Neural crest cell (in vitro differentiated cells): ENCODE results near the gene ABCA1. TPM values are rescaled to one million over a fixed set of nuclear protein-coding genes. Genes with fewer than 3 reads are reported as not detected.

ENCODE experiments used
- DNase-seq: peaks from one replicate; pipeline ENCODE4 v3.0.0; 2021; ENCODE audit warnings: low read depth, mixed read lengths, low spot score
- H3K27ac Mint-ChIP-seq: one replicate; pipeline ENCODE4 v1.8.0; 2021; ENCODE audit warnings: mild to moderate bottlenecking, mixed read lengths; ENCODE audit not compliant: unreplicated experiment
- H3K27me3 Mint-ChIP-seq: 2 replicates; pipeline ENCODE4 v1.8.0; 2021; ENCODE audit warnings: low read depth, mild to moderate bottlenecking, mixed read lengths
- H3K36me3 Mint-ChIP-seq: 2 replicates; pipeline ENCODE4 v1.8.0; 2021; ENCODE audit warnings: low read depth, mild to moderate bottlenecking, mixed read lengths
- H3K4me1 Mint-ChIP-seq: 2 replicates; pipeline ENCODE4 v1.8.0; 2021; ENCODE audit warnings: mixed read lengths
- H3K4me3 Mint-ChIP-seq: one replicate; pipeline ENCODE4 v1.8.0; 2021; ENCODE audit warnings: mild to moderate bottlenecking, mixed read lengths
- H3K9me3 Mint-ChIP-seq: 2 replicates; pipeline ENCODE4 v1.8.0; 2021; ENCODE audit warnings: mixed read lengths
- CTCF ChIP-seq: fragments of 200-600 bp; sonication (generic); conservative IDR thresholded peaks from 2 replicates; pipeline ENCODE4 v1.5.0; 2021; ENCODE audit warnings: antibody characterized with exemption, mild to moderate bottlenecking
- total RNA-seq: library from RNA; stranded (reverse); gene quantifications from 2 replicates; pipeline ENCODE4 v1.2.1, GENCODE V29; 2021

Gene ABCA1
- total RNA-seq, 1 donor from 2014 or later = 6.5 TPM

DNA sequence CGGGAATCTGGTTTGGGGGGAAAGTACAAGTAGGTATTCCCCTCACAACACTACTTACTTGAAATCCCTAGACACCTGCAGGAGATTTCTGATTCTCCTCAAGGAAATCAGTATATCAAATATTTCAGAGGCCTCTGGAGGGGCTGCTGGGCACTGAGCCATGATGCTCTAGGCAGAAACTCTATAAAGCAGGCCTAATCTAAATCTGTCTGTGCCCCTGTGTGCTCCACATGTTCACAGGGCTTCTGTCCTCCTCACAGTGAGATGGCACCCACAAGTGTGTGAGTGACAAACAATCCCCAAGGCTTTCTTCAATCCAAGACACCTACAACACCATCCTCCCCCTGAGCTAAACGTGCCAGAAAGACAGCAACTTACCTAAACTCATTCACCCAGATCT, 125.0 kb downstream of the ABCA1 start:
- Mint-ChIP-seq H3K27ac (peak overlapping the region; percentile 30), H3K4me3 (no peak overlapping the region), H3K9me3 (no peaks in the 10 kb centered on the region), H3K4me1 (no peaks in the 10 kb centered on the region), H3K36me3 (no peaks in the 10 kb centered on the region), H3K27me3 (no peaks in the 10 kb centered on the region)
- TF ChIP-seq CTCF = no peak
- no peak for DNase-seq

GRCh38 chr9:104802110-104802509, 125.8 kb downstream of the ABCA1 start:
- TF ChIP-seq CTCF = no peak
- Mint-ChIP-seq H3K27me3 (no peaks in the 10 kb centered on the region), H3K4me1 (no peaks in the 10 kb centered on the region), H3K4me3 (no peak overlapping the region), H3K9me3 (no peaks in the 10 kb centered on the region), H3K36me3 (no peaks in the 10 kb centered on the region), H3K27ac (no peak overlapping the region)
- no peak for DNase-seq

- Mint-ChIP-seq H3K27me3 (no peaks in the 10 kb centered on the region), H3K36me3 (no peaks in the 10 kb centered on the region), H3K9me3 (no peaks in the 10 kb centered on the region), H3K27ac (no peak overlapping the region), H3K4me3 (no peak overlapping the region), H3K4me1 (no peaks in the 10 kb centered on the region)
- no peak for DNase-seq
- TF ChIP-seq CTCF = no peak
These were observed 127.7 kb downstream of the ABCA1 start for GRCh38 chr9:104800068-104800785.

GRCh38 chr9:104798209-104798995, 129.6 kb downstream of the ABCA1 start:
- DNase-seq = no peak
- TF ChIP-seq CTCF = no peak
- no peak overlapping the region for H3K4me3 Mint-ChIP-seq
- H3K36me3 Mint-ChIP-seq = peaks cover 7% of the 10 kb centered on the region
- no peaks in the 10 kb centered on the region for H3K9me3 Mint-ChIP-seq
- no peak overlapping the region for H3K27ac Mint-ChIP-seq
- no peaks in the 10 kb centered on the region for H3K4me1 Mint-ChIP-seq
- H3K27me3 Mint-ChIP-seq = no peaks in the 10 kb centered on the region

DNA sequence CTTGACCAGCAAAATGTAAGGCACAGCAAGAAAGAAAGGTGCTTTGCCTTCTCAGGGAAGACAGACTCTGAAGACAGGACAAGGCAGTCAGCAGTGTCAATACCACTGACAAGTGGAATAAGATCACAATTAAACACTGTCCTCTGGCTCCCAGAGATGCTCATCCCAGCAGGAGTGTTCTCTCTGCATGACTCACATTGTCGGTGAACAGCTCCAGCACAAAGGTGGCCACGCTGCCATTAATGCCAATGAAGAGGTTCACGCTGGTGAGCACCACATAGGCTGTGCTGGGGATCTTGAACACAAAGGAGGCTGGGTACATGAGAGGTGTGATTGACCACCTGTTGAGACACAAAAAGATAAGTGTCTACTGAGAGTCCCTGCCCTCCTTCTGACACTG, 132.1 kb downstream of the ABCA1 start:
- Mint-ChIP-seq H3K36me3 (peaks cover 7% of the 10 kb centered on the region), H3K27me3 (no peaks in the 10 kb centered on the region), H3K9me3 (no peaks in the 10 kb centered on the region), H3K27ac (peak overlapping the region; percentile 69), H3K4me1 (no peaks in the 10 kb centered on the region), H3K4me3 (no peak overlapping the region)
- no peak for DNase-seq
- no peak for TF ChIP-seq CTCF
